NCI-H748 treated with DMSO at 0.1 percent for 48 hours (cell line): ENCODE results near the gene CTBP1.

ENCODE experiments used
- DNase-seq: peaks from one replicate; lab custom pipeline; 2025; lab: John Stamatoyannopoulos, UW

Gene CTBP1

DNA sequence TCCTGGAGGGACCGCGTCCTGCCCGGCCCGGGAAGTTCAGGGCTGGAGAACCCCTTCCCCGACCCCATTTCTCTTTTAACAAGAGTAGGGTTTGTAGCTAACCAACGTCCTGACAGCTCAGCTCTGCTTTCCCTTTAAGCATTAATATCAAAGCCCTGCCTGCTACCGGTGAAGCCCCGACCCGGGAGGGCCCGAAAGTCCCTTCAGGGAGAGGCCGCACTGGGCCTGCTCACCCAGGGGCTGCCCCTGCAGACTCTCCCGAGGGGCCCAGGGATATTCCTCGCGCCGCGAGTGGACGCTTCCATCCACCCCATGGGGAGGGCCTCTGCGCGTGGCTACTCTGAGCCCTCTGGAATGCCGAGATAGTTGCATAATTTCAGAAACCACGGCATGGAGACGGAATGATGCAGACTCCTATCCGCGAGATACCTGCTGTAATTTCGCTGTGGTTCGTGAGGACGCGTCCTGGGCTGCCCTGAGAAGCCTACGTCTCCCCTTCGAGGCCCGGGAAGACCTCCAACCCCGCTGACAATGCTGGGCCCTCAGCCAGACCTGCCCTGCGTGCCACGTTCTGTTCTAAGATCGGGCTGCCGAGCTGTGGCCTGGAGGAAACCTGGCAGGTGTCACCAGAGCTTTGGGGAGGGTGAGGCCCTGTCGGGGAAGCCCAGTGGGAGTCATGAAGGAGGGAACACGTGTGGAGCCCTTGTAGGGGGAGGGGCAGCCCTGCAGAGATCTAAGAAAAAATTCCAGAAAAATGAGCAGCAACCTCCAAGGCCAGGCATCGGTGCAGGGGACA, 999 bp upstream of the CTBP1 start:
- no peak for DNase-seq

DNA sequence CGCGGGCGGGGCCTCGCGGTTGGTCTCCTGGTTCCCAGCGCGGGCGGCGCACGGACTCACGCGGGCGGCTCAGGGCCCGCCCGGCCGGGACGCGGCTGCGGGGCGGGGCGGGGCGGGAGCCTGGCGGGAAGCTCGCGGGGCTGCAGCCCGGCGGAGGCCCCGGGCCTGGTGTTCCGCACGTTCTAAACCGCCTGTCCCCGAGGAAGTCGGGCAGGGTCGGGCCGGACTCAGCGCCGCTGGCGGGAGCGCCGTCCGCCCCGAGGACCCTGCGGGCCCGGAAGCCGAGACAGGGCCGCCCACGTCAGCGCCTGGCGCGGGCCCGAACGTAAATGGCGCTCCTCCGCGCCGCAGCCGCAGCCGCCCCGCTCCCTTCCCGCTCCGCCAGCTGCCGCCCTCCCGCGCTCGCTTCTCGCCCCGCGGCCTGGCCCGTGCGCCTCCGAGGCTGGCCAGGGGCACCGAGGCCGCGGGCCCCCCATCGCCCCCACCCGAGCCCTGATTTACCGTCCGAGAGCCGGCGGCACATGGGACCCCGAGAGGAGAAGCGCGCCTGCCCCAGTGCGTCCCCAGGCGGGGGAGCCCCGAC, 309 bp upstream of the CTBP1 start:
- DNase-seq = no peak

DNA sequence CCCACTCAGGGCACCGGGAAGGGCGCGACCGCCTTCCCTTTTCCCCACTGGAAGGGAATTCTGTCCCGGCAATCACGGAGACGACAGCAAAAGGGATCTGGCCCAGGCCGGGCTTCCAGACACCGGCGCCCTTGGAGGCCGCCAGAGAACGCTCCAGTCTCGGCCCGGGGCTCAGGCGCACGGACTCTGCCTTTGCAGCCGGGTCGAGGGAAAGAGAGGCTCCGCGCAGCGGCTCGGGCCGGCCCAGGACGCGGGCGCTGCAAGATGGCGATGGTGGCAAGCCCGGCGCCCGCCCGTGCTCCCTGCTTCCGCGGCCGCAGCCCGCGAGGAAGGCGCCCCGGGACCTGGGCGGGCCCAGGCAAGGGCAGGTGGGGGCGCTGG, 1.1 kb downstream of the CTBP1 start:
- no peak for DNase-seq

DNA sequence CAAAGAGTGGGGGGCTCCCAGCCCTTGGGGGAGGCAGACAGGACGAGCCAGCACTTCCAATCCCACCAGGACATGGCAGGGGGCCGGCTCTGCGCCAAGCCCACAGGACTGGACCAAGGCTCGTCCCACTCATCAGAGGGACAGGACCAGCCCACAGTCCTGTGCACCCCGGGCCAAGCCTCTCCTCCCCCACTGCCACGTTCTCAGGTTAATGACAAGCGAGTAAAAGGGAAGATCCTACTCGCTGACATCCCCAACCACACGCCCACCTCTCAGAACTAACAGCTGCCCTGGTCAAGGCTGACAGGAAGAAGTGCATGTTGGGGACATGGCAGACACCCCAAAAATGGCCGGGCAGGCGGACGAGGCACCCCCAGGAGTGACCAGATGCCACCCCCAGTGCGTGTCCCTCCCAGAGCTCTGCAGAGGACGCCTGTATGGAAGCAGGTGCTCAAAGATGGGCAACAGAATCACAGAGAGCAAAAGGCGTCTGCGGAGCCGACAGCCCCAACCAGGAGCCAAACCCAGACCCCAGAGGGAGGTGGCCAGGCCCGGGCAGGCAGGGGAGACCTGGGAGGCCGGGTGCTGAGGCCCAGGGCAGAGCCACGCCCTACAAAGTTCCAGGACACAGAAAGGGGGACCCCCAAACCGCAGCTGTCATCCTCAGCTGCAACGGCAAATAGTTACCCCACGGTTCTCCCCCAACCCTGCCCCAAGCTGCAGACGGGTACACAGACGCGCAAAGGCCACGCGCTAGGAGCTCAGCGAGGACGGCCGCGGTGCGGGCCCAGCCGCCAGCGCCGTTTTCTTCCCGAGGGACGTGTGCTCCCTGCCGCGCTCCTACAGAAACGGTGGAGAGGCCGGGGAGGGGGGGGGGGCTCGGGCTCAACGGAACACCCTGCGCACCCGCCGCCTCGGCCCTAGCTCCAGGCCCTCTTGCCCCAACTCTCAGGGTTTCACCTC, 1.7 kb downstream of the CTBP1 start:
- no peak for DNase-seq

DNA sequence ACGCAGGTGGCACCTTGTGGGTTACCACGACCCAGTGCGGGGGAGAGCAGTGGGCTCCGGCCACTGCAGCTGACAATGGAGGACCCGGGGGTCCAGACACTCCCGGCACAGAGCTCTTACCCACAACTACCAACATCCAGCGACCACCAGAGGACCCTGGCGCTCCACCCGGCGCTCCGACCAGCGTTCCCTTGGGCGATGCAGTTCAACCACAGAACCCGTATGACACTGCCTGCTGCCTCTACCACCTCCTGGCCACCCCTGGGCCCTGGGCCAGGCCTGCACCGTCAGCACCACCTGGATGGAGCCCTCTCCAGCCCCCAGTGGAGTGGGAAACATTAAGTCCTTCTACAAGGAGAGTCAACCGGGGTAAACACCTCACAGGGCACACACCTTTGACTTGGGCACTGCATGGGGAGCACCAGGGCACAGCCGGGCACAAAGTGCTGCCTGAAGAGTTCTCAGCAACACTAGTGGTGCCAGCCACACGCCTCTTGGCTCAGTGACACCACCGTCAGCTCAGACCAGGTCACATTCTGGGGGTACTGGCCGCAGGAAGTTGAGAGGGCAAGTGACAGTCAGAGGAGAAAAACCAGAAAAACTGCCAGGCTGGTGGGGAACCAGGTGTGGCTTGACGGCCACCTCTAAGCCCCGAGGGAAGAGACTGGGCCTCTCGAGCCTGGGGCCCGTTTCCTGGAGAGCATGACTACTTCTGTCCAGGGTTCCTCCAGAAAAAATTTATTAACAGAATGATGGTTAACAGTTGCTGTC, 2.6 kb downstream of the CTBP1 start:
- DNase-seq = no peak

DNA sequence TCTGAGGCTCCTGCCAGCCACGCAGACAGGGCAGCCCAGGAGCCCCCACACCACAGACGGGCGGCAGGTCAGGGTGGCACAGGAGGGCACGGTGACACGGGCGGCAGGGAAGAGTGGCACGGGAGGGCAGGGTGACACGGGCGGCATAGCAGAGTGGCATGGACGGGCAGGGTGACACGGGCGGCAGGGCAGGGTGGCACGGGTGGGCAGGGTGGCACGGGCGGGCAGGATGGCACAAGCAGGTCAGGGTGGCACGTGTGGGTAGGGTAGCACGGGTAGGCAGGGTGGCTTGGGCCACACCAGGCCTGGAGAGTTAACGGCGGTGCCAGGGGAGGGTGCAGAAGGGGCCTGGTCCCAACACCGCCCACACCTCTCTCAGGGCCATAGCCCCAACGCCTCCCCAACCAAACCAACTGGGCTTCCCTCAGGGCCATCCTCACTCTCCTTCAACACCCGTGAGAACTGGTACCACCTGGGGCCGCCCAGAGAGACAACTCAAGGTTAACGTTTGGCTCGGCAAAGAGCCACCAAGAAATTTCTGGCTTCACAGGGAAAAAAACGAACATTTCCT, 3.4 kb downstream of the CTBP1 start:
- no peak for DNase-seq

DNA sequence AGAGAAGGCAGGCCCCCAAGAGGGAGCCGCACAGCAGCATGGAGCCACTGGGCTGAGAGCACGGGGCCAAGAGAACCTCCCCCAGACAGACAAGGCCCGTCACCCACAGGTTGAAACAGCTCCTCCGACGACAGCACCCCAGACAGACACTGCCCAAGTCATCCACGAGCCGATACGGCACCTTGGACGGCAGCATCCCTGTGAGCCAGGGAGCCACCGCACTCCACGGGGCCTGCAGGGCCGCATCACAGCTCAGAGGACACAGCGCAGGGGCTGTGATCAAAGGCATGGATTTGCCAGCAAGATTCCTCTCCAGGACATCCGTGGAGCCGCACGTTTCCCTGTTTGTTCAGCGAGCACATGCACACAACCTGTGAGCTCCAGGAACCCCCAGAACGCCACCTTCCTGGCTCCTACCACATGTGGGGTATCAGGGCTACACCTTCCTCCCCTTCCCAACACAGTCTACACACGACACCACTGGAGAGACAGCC, 3.9 kb downstream of the CTBP1 start:
- no peak for DNase-seq

DNA sequence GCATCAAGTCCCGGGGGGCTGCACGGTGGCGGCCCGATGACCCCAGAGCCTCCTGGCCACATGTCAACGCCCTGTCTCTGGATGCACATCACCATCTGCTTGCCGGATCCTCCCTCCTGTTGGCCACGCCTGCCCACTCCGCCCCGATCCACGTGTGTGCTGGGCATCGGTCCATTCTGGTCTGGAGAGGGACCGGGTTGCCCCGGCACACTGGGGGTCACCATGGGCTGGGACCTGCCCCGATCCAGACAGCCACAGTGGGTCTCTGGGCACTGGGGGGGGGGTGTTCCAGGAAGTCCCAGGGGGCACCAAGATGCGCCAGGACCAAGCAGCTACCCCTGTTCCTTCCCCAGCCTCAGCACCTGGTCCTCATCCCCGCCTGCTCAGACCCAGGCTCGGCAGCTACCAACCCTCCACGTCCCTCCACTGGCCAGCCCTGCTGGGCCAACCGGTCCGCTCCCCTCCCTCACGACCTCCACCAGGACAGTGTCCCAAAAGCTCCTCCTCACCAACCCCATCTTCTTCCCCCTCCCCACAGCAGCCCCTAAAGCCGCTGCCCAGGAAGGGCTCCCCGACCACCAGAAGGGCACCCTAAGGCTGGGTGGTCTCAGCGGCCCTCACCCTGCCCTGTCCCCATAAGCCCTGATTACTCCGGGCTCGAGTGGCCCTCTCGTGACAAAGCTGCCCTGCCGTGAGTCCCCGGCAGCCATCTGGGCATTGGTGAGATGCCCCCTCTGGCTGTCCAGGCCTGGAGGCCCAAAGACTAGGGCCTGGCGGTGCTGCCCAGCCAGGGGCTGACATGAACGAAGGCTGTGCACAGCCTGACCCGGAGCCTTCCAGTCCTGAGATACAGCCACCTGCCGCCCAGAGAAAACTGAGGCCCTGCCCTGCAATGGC, 4.6 kb downstream of the CTBP1 start:
- DNase-seq = no peak

DNA sequence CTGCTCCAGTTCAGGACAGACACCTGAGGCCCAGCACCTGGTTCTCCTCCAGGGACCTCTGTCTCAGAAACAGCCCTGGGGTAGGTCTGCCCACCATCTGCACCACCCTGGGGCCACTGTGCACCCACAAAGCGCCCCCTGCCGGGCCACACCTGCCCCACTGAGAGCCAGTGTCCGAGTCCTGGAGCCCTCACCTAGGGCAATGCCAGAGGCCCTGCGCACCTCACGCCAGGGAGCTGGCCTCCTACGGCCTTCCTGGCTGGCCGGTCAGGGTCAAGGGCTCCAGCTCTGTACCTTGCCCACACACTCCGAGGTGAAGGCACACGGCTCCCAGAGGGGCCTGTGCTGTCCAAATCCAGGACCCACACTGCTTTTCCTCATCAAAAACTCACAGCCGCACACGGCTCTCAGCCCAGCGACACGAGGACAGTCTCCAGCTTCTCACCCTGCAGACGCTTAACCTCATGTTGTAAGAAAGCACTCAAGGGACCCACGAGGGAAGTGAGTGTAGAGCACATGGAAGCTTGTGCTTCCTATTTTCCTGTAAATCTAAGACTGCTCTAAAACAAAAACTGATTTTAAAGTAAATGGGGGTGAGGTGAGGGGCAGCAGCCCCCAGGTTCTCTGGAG, 5.4 kb downstream of the CTBP1 start:
- no peak for DNase-seq

DNA sequence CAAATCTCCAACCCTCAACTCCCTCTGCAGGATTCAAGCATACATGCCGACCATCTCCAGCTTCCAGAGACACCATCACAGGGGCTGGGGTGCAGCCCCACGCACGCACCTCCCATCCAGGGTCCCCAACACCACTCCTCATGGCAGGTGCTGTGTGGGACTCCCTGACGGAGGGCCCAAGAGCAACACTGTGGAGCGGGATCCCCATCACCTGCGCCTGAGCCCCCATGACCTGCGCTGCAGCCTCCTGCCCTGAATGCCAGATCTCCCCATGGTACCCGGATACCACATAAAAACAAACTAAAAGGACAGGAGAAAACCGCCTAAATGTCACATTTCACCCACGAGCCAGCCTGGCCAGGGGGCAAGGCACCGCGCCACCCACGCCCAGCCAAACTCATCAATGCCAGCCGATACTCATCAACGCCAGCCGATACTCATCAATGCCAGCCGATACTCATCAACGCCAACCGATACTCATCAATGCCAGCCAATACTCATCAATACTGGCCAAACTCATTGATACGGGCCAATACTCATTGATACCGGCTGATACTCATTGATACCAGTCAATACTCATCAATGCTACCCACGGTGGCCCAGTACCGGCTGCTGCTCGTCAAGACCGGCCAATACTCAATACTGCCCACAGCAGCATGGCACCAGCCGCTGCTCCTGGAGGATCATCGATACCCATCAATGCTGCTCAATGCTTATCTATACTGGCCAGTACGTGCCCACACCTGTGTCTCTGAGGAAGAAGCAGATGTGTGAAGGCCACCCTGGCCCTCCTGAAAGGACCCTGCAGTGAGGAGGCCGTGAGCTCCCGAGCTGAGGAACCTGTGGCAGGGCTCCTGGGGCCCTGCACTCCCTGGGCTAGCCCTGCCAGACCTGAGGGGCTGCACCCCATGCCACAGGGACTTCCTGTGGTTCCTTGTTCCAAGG, 6.2 kb downstream of the CTBP1 start:
- no peak for DNase-seq

DNA sequence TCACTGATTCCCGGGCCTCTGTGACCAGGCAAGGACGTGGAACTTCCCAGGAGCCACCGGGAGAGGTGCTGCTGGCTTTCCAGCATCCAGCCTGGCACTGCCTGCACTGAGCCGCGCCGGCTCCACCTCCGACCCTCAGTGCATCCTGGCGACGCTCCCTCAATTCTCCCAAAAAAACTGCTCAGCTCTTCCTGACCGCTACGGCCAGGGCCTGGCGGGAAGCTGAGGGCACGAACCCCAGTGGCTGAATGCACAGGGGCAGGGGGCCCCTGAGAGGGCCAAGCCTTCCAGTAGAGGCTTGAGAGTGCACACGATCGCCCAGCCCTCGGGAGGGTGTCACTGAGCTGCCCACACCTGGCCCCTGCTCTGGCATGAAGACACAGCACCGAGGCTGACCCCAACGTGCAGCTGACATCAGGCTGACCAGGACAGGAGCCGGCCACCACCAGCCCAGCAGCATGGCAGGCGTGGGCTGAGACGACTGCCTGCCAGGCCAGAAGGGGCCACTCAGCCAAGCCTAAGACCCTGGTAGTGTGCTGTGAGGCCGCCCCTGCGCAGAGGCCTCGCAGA, 6.9 kb downstream of the CTBP1 start:
- no peak for DNase-seq

DNA sequence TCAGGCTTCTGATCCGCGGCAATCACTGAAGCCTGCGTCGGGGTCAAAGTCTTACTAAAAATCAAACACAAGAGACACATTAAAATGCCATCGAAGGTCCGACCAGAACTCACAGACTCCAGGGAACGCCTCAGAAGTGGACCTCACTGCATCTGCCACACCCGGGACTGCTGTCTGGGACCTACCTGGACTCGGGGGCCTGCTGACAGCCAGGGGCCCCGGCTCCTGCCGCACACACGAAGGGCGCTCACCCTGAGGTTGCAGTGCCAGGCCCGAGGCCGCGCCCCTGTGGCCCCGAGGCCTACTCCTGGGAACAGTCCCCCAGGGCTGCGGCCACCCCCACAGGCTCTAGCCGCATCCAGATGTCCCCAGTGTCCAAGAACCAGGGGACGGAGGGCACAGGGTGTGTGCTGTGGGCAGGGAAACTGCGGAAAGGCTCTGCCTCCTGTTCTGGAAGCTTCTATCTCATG, 7.4 kb downstream of the CTBP1 start:
- DNase-seq = no peak

DNA sequence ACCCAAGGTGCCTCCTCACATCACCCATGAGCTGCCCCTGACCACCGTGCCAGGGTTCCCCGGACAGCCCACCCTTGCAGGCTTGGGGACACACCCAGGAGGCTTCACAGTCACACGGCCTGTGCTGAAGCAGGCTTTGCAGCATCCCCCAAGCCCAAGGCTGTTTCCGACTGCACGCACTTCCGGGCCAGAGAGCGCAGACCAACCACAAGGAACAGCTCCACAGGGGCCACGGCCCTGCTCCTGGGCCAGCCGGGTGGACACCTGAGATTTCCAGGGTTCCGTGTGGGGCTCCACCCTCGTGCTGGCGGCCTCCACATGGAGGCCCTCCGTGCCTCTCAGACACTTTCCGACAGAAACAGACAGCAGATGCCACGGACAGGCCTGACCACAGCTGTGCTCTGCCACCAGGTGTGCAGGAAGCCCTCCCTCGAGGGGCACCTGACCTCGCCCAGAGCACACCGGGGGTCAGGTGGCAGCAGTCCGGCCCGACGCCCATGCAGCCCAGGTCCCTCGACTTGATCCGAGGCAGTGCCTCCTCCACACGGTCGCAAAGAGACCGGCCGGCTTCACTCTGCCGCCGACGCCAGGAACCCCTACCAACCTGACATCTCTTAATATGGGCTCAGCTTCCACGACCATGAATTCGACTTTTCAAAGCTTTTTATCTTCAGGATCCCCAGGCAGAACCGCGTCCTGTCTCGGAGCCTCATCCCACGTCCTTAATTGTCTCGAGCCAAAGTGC, 8.0 kb downstream of the CTBP1 start:
- no peak for DNase-seq

DNA sequence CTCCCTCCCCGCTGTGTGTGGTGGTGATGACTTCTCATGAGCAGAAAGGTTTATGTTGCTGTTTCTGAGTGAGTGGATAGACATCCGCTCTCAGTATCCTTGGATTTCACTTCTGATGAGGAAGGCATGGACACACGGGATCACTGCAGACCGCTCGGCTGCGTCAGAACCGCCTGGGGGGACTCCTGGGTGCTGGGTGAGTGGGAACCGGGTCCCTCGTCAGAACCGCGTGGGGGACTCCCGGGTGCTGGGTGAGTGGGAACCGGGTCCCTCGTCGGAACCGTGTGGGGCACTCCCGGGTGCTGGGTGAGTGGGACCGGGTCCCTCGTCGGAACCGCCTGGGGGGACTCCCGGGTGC, 9.0 kb downstream of the CTBP1 start:
- DNase-seq = no peak

DNA sequence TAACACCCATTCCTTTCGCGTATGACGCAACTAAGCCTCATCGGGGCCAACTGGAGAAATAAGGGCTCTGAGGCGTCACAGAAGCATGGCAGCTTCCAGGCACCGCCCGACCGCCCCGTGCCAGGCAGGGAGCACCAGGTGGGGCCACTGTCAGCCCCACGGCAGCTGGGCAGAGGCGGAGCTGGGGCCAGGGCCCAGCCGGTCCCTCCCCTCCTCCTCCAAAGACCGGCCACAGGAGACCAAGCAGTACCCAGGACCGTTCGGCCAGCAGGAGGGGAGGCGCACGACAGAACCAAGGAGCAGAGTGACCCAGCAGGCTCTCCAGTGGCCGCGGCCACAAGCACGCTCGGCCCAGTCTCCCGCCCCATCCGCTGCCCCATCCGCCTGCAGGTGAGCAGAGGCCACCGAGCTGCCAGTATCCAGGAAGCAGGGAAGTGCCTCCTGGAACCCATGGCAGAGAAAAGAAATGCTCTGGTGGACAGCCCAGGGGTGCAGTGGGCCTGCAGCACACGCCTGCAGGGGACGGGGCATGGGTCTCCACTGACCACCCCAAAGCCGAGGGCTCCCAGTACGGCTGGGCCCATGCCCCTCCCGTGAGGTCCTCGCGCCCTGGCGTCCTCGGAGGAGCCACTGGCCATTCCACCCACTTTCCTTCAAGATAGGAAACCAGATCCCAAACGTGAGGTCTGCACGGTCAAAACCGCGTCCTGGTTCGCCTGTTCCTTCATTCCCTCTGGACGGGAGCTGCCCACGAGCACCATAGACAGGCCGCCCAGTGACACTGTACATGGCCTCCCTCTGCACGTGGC, 9.6 kb downstream of the CTBP1 start:
- DNase-seq = no peak

DNA sequence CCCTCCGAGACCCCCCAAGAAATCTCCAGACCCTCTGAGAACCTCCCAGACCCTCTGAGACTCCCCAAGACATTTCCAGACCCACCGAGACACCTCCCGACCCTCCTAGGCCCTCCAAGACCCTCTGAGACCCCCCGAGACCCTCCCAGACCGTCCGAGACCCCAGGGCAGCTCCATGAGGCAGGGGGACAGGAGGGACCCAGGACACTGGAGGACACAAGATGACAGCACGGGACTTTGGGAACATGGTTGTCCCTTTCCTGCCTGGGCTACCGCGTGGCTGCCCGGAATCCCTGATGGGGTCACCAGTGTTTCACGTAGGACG, 10.3 kb downstream of the CTBP1 start:
- no peak for DNase-seq
